Testis (tissue), 2 donors: ENCODE measurements around the gene SLIT3.

Source experiments
- CTCF ChIP-seq, 3 experiments: fragments of 450-650 bp in 2 of 3; fragments of 200-600 bp in 1 of 3; sonication (generic) in 1 of 3; IDR thresholded peaks; one replicate each; pipeline ENCODE4 v1.5.1; 2016 to 2019; ENCODE audit warnings: antibody characterized with exemption in 3 of 3, mild to moderate bottlenecking in 2 of 3, moderate library complexity in 1 of 3
- POLR2A ChIP-seq: fragments of 450-650 bp; IDR thresholded peaks from one replicate; pipeline ENCODE4 v1.6.1; 2017; ENCODE audit warnings: antibody characterized with exemption, mild to moderate bottlenecking, moderate library complexity

GRCh38 chr5:169298193-169298592 lies 2.7 kb downstream of the SLIT3 start:
- TF ChIP-seq CTCF (IDR thresholded peaks at IDR 0.05) (no peak), POLR2A (no peak)
